Germinal center (tissue), 1 donor: ENCODE data around the gene IQSEC3.
"Not testable (repeated sequence)": the region's sequence is repeated elsewhere in the genome, so short reads cannot be mapped to it uniquely, and the experiment has no call there.

Experiments used
- DNase-seq: peaks from one replicate; pipeline ENCODE4 v3.0.0; 2012; ENCODE audit warnings: mixed read lengths, low spot score

The IQSEC3 gene

DNA sequence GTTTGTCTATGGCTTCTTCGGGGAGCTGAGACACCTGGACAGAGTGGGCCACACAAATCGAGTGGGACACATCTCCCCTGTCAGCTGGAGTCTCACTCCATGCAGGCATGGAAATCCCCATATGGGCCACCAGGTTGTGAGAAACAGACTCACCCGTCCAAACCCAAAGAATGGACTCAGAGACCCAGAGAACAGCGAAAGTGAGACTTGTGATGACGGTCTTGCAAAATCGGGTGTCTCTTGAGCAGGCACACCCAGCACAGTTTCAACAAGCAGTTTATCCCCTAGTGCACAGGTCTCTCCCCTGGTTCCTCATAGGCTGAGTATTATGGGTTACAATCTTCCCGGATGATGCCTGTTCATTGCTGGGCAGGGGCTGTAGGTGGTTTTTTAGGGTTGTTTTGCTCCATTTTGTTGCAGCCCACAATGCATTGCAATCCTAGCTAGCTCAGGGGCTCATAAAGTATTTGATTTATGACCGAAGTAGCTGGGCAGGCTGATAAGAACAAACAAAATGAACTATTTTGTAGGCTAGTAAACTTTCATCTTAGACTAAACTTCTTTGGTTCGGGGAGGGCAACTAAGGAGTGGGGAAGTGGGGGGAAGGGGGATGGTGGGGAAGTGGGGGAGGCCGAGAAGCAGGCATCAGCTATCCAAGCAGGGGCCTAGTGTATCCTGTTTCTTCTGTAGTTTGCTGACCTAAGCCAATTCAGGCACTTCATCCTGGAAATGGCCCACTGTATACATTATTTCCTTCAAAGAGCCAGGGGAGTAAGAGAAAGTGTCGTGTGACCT, 45.3 kb downstream of the IQSEC3 start:
- DNase-seq, result no peak

- DNase-seq, result no peak
These were observed 46.8 kb downstream of the IQSEC3 start for GRCh38 chr12:113347-113746.

- DNase-seq, result no peak
These were observed 48.2 kb downstream of the IQSEC3 start for GRCh38 chr12:114626-115211.

DNA sequence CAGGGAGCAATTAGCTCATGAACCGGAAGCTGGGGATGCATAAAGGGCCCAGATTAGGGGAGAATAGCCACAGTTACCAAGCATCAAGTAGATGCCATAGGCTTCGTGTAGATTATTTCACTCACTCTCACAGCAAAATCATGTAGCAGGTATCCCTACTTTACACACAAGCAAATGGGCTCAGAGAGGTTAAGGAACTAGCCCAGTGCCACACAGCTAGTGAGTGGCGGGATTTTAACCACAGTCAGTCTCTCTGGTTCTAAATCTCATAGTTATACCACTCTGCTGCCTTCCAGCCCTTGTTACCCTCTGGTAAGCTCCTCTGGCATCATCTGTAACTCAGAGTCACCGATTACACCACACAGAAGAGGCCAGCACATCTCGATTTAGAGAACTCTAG, 49.0 kb downstream of the IQSEC3 start:
- DNase-seq, result no peak

DNA sequence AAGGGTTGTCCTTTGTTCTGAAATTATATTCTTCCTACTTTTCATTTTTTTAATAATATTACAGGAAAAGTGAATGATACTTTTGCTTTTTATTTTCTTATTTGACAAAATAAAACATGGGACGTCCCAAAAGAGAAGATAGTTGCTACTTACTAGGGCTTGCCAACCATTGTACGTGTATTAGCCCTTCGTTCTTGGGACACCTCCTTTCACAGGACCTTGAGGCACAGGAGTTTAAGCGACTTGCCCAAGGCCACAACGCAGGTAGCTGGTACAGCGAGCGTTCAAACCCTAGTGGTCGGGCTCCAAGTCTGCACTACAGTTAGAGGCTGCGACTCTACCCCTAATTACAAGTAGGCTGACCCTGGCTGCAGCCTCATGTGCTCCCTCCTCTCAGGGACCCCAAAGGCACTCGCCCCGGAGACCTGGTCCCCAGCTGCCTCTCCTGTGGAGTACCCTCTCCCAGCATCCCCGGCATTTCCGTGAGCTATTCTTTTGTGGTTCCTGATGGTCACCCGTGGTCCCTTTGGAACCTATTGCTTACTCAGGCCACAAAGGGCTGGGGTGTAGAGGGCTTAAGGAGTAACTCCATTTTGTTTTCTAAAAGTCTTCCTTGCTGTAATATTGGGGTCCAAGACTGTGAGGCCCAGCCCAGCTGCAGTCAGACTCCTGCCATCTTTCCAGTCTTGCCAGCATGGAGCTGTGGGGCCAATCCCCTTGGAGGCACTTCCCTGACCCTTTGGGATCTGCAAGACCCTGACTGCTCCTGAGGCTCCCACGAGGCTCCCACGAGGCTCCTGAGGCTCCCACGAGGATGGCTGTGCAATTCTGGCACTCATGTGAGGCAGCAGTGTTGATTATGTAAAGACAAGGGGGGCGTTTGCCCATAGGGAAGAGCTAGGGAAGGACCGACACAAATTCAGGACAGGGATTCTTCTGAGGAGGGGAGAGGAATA, 49.7 kb downstream of the IQSEC3 start:
- DNase-seq, result no peak

DNA sequence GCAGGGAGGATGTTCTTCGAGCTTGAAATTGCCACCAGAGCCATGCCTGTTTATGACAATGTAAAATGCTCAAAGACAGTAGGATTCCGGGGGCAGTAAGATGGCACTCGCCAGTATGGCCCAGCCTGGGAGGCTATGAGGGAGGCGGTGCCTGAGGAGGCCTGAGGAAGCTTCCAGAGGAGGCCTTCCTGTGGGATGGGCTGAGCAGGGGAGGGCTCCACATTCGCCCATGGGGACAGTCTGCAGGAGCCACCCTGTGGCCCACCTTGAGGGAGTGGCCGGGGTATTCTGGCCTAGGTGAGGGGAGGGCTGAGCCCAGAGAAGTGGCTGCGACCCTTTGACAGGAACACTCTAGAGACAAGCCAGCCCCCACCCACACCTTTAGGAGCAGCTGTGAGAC, 50.7 kb downstream of the IQSEC3 start:
- no peak for DNase-seq

DNA sequence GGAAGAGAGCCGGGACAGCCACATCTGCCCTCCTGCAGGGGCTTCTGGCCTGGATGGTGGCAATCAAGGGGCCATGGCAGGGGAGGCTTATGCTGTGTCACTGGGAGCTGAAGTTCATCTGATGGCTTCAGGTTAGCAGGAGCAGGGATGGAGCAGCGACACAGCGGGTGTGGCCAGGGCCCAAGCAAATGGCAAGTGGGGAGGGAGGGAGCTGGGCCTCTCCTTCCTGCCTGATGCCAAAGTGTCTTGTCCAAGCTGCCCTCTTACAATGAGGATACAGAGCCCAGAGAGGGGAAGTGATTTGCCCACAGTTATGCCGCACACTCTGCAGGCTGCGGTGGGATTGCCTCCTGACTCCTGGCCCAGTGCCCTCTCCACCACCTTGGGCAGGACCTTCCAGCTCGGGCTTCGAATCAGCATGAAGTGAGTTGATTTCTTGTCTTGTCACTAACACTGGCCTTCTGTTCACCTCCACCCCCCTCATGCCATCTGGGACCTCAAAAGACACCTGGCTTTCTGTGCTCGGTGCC, 51.3 kb downstream of the IQSEC3 start:
- no peak for DNase-seq

GRCh38 chr12:118591-118990, 52.0 kb downstream of the IQSEC3 start:
- no peak for DNase-seq

GRCh38 chr12:120951-121350, 54.4 kb downstream of the IQSEC3 start:
- no peak for DNase-seq

GRCh38 chr12:121647-122046, 55.1 kb downstream of the IQSEC3 start:
- DNase-seq, result no peak

GRCh38 chr12:125075-125474, 58.5 kb downstream of the IQSEC3 start:
- DNase-seq, result no peak

DNA sequence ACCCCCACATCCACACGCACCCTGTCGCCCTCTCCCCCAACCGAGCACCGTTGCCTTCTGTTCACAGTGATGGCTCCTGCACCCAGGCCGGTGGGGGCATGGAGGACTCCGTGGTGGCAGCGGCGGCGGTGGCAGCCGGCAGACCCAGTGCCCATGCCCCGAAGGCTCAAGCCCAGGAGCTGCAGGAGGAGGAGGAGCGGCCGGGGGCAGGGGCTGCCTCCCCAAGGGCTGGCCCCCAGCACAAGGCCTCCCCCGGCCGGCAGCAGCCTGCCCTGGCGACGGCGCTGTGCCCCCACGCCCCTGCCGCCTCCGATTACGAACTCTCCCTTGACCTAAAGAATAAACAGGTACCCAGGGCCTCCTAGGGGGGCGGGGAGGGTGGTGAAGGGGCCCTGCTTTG, 59.0 kb downstream of the IQSEC3 start:
- no peak for DNase-seq

DNA sequence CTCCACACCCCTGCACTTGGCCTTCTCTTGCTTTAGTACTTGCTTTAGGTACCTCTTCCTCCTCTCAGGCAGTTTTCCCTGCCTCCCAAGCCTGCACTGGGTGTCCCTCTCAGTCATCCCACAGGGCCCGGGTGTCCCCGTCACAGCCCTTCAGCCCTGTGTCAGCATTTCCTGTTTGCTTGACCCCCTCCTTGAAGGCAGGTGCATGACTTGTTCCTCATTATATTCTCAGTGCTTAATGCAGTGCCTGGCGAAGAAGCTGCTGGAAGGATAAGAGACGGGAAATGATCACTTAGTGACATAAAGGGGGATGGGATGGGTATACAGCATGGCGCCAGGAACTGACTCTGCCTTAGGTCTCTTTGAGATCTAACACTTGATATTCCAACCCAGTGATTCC, 61.5 kb downstream of the IQSEC3 start:
- DNase-seq, result peak; percentile 14

GRCh38 chr12:129001-129400, 62.4 kb downstream of the IQSEC3 start:
- DNase-seq, result no peak

DNA sequence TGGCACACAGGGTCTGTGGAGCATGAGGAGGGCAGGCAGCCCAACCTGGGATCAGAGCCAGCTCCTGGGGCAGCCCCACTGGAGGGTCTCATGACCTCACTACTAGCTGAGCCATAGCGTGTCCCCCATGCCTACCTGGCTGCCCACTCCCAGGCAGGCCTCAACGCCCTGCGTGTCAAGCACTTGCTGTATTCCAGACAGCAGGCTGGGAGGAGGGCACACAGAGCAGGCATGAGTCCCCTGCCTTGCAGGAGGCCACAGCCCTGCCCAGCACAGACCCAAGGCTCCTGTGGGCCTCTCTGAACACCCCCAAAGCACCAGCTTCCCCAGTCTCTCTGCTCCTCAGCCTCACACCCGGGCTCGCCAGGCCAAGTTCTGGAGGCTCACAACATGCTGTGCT, 64.0 kb downstream of the IQSEC3 start:
- DNase-seq, result no peak

- no peak for DNase-seq
These were observed 64.4 kb downstream of the IQSEC3 start for GRCh38 chr12:131008-131407.

DNA sequence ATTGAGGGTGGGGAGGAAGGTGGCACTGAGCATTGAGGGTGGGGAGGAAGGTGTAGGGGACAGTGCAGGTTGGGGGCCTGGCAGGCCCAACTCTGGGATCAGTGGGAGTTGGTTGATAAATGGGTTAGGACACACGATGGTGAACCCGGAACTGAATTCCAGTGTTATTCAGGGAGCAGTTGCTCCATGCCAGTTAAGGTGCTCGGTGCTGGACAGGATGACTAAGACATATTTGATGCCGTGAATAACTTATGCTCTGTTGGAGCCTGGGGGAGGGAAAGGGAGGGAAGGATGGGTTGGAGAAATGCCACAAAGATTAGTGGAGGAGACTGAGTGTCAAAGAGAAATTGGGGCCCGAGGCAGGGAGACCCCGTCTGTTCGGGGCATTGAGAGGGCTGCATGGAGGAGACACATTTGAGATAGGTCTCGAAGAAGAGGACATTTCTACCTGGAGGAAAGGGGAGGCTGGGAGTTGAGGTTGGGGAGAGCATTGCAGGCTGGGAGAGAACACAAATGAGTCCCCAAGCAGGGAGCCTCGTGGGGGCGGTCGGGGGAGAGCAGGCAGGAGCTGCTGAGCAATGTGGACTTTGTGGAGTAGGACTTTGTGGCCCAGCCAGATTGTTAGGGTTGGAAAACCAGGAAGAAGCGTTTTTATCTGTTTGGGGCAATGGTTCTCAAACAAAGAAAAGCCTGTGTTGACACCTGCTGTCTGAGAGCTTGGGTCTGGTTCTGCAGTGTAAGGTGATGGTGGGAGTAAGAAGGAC, 65.3 kb downstream of the IQSEC3 start:
- DNase-seq, result no peak

DNA sequence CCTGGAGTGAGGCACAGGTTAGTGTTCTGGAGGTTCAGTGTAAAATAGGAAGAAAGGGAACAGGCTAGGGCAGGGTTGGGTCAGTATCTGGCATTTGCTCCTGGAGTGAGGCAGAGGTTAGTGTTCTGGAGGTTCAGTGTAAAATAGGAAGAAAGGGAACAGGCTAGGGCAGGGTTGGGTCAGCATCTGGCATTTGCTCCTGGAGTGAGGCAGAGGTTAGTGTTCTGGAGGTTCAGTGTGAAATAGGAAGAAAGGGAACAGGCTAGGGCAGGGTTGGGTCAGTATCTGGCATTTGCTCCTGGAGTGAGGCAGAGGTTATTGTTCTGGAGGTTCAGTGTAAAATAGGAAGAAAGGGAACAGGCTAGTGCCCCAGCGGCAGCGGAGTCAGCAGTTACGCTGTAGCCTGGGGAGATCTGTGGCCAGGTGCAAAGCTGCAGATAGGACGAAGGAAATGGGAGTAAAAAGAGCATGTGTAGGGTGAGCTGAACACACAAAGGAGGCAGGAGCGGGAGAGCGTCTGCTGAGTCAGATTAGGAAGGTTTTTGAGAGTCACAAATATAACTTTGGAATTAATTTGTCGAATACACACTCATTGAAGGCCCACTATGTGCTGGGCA, 67.2 kb downstream of the IQSEC3 start:
- DNase-seq, result not testable (repeated sequence)

GRCh38 chr12:135138-135537, 68.6 kb downstream of the IQSEC3 start:
- no peak for DNase-seq

DNA sequence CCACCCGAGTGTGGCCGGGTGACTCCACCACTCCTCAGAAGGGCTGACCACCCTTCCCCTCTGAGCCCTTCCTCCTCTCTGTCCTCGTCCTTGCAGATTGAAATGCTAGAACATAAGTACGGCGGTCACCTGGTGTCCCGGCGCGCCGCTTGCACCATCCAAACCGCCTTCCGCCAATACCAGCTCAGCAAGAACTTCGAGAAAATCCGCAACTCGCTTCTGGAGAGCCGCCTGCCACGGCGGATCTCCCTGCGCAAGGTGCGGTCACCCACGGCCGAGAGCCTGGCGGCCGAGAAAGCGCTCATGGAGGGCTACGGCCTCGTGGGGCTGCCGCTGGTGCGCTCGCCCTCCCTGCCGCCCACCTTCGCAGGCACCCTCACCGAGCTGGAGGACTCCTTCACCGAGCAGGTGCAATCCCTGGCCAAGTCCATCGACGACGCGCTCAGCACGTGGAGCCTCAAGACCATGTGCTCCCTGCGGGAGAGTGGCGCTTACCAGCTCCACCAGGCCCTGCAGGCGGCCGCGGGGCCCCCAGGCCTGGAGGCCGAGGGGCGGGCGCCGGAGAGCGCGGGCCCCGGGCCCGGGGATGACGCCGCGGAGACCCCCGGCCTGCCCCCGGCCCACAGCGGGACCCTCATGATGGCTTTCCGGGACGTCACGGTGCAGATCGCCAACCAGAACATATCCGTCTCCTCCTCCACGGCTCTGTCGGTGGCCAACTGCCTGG, 71.8 kb downstream of the IQSEC3 start:
- no peak for DNase-seq
